Measurements from ENCODE around the gene FBXL3. TPM values are rescaled to one million over a fixed set of nuclear protein-coding genes. Genes with fewer than 3 reads are reported as not detected.

FBXL3 gene
- total RNA-seq, 1 experiment from 2014 or later: 9.9 TPM

GRCh38 chr13:77016888-77017623 lies 9.9 kb downstream of the FBXL3 start:
- no peak overlapping the region for H3K27ac Mint-ChIP-seq
- ChIA-PET POLR2A (interaction anchor here (0.9 kb wide), 1 partner anchor 10 kb away, joined by 3 read pairs; the partner anchor contains the start of gene FBXL3), CTCF (interaction anchor here (1.0 to 1.5 kb wide), 5 partner anchors 9 to 464 kb away, joined by 3 to 8 read pairs (median 4); partner anchors contain the start of gene FBXL3)
- H3K27me3 Mint-ChIP-seq (ENCODE audit: low read depth): no peaks in the 10 kb centered on the region
- no peaks in the 10 kb centered on the region for H3K9me3 Mint-ChIP-seq
- no peak overlapping the region for H3K4me3 Mint-ChIP-seq
- ATAC-seq (no peak), DNase-seq (ENCODE audit: low spot score) (no peak)
- H3K36me3 Mint-ChIP-seq: peaks cover 41% of the 10 kb centered on the region
- no peaks in the 10 kb centered on the region for H3K4me1 Mint-ChIP-seq
- TF ChIP-seq NFYB (CRISPR knock-in tag; conservative IDR thresholded peaks at IDR 0.05; ENCODE audit: low read depth) (no peak), STAT6 (CRISPR knock-in tag; conservative IDR thresholded peaks at IDR 0.05; ENCODE audit: low read depth) (no peak), FOXP1 (CRISPR knock-in tag; IDR thresholded peaks at IDR 0.05; ENCODE audit: borderline replicate concordance) (no peak), ZNF423 (CRISPR knock-in tag; IDR thresholded peaks at IDR 0.05) (no peak), ZNF219 (CRISPR knock-in tag; IDR thresholded peaks at IDR 0.05; ENCODE audit: borderline replicate concordance) (no peak), FOXJ3 (CRISPR knock-in tag; IDR thresholded peaks at IDR 0.05; ENCODE audit: borderline replicate concordance) (no peak), OVOL2 (CRISPR knock-in tag; IDR thresholded peaks at IDR 0.05; ENCODE audit: borderline replicate concordance) (no peak), NFE2L1 (CRISPR knock-in tag; IDR thresholded peaks at IDR 0.05) (no peak), NR2C2 (CRISPR knock-in tag; IDR thresholded peaks at IDR 0.05) (no peak), USF1 (CRISPR knock-in tag; IDR thresholded peaks at IDR 0.05) (no peak), NR1H2 (CRISPR knock-in tag; IDR thresholded peaks at IDR 0.05) (no peak), TEAD4 (CRISPR knock-in tag; IDR thresholded peaks at IDR 0.05) (no peak), ZNF532 (CRISPR knock-in tag; IDR thresholded peaks at IDR 0.05; ENCODE audit: borderline replicate concordance) (no peak)

- no peaks in the 10 kb centered on the region for H3K4me1 Mint-ChIP-seq
- ChIA-PET POLR2A (no interaction called here), CTCF (interaction anchor here (1.0 to 1.5 kb wide), 3 partner anchors 21 to 465 kb away, joined by 3 to 8 read pairs (median 4); no protein-coding TSS in a partner anchor)
- ATAC-seq (no peak), DNase-seq (ENCODE audit: low spot score) (no peak)
- H3K9me3 Mint-ChIP-seq: no peaks in the 10 kb centered on the region
- no peak for TF ChIP-seq RORB (CRISPR knock-in tag; IDR thresholded peaks at IDR 0.05)
- TF ChIP-seq ZNF121 (CRISPR knock-in tag; IDR thresholded peaks at IDR 0.05): peak; percentile 47; the same call in 1 of the 2 replicates
- no peaks in the 10 kb centered on the region for H3K27me3 Mint-ChIP-seq (ENCODE audit: low read depth)
- no peak overlapping the region for H3K4me3 Mint-ChIP-seq
- no peak overlapping the region for H3K27ac Mint-ChIP-seq
- peaks cover 47% of the 10 kb centered on the region for H3K36me3 Mint-ChIP-seq
Measured at GRCh38 chr13:77016251-77016812, 10.6 kb downstream of the FBXL3 start.
